ENCODE measurements around the gene PPP1R15A. TPM values are rescaled to one million over a fixed set of nuclear protein-coding genes. Genes with fewer than 3 reads are reported as not detected.

PPP1R15A gene
- total and polyA plus RNA-seq, 2 of the 8 experiments (the other 6 are each of a cell fraction or from before 2014, with no cell fraction given), result 4.1 to 14.0 TPM

DNA sequence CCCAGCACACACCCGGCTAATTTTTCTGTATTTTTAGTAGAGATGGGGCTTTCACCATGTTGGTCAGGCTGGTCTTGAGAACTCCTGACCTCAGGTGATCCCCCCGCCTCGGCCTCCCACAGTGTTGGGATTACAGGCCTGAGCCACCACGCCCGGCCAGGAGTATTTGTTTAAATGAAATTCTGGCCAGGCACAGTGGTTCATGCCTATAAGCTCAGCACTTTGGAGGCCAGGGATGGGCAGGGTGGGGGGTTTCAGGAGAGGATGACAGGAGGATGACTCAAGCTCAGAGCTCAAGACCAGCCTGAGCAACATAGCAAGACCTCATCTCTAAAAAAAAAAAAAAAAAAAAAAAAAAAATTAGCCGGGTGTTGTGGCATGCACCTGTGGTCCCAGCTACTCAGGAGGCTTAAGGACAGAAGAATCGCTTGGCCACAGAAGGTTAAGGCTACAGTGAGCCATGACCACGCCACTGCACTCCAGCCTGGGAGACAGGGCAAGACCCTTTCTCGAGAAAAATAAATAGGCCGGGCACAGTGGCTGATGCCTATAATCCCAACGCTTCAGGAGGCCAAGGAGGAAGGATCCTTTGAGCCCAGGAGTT, 53.1 kb downstream of the PPP1R15A start:
- no peak overlapping the region for H3K4ac ChIP-seq (replicated peaks; ENCODE audit: insufficient read length, low read depth, low read length)
- H2AFZ ChIP-seq (ENCODE audit: low read length), result no peak overlapping the region
- H3K79me1 ChIP-seq (ENCODE audit: low read depth, low read length), result no peaks in the 10 kb centered on the region
- no peaks in the 10 kb centered on the region for H3K27me3 ChIP-seq (replicated peaks in 1 of 4; ENCODE audit: control insufficient read depth in 3 of 4, extremely low read depth in 1 of 4, insufficient read depth in 3 of 4, low read length in 3 of 4)
- H3K56ac ChIP-seq (replicated peaks; ENCODE audit: insufficient read length, low read depth, low read length), result no peak overlapping the region
- DNase-seq (ENCODE audit: low read depth in 1 of 2, low spot score in 2 of 2), result no peak
- H4K91ac ChIP-seq (replicated peaks; ENCODE audit: insufficient read length, low read length), result no peak overlapping the region
- no peak overlapping the region for H2BK20ac ChIP-seq (ENCODE audit: low read length)
- TF ChIP-seq TEAD4 (IDR thresholded peaks at IDR 0.05; ENCODE audit: low read depth, low read length) (no peak), BCL11A (IDR thresholded peaks at IDR 0.05; ENCODE audit: low read depth in 2 of 2, low read length in 2 of 2) (no peak), CEBPB (IDR thresholded peaks at IDR 0.05; ENCODE audit: low read depth, low read length) (no peak), YY1 (IDR thresholded peaks at IDR 0.05; ENCODE audit: low read depth, low read length) (no peak), RFX5 (IDR thresholded peaks at IDR 0.05; ENCODE audit: borderline replicate concordance, low read depth, low read length) (no peak), BACH1 (IDR thresholded peaks at IDR 0.05; ENCODE audit: low read length) (no peak)
- H3K23ac ChIP-seq (ENCODE audit: insufficient read length), result no peak overlapping the region
- no peak overlapping the region for H2BK120ac ChIP-seq (replicated peaks; ENCODE audit: low read depth, low read length)
- no peak for FAIRE-seq
- H4K8ac ChIP-seq (ENCODE audit: extremely low read depth, insufficient read depth, low read length), result no peak overlapping the region
- H3K23me2 ChIP-seq (ENCODE audit: low read depth, low read length), result no peaks in the 10 kb centered on the region; the same call in 1 of the 2 replicates
- peaks cover 0 to 21% (median 8%) of the 10 kb centered on the region in 4 experiments; a peak in 6 of 8 replicates for H3K36me3 ChIP-seq (ENCODE audit: control insufficient read depth in 2 of 4, insufficient read depth in 4 of 4, low read length in 3 of 4)
- H2BK12ac ChIP-seq (ENCODE audit: low read depth, low read length), result no peak overlapping the region
- POLR2A ChIA-PET (ENCODE audit: partially characterized antibody), result interaction anchor here (0.5 to 6.7 kb wide), 9 partner anchors 10 to 137 kb away, joined by 3 to 29 read pairs (median 5); partner anchors contain the start of genes FTL, GYS1 and RUVBL2
- no peak overlapping the region for H4K5ac ChIP-seq (ENCODE audit: insufficient read length, low read depth, low read length)
- H3K18ac ChIP-seq (ENCODE audit: extremely low read depth, low read length), result no peak overlapping the region
- no peak overlapping the region for H2AK5ac ChIP-seq (ENCODE audit: low read depth, low read length)
- CTCF ChIA-PET (ENCODE audit: partially characterized antibody), result interaction anchor here (0.8 to 1.8 kb wide), 7 partner anchors 10 to 137 kb away, joined by 3 to 7 read pairs (median 3); no protein-coding TSS in a partner anchor
- no peak overlapping the region for H3K4me2 ChIP-seq (ENCODE audit: insufficient read depth in 1 of 2, low read depth in 2 of 2, low read length in 2 of 2)
- H4K20me1 ChIP-seq (replicated peaks in 1 of 2; ENCODE audit: control insufficient read depth in 1 of 2, insufficient read depth in 2 of 2, low read length in 2 of 2), result peaks cover 0 to 2% of the 10 kb centered on the region in 2 experiments
- no peak overlapping the region for H3K4me3 ChIP-seq (ENCODE audit: extremely low read depth in 1 of 4, insufficient read depth in 2 of 4, low read depth in 3 of 4, low read length in 4 of 4)
- no peaks in the 10 kb centered on the region for H3K79me2 ChIP-seq (ENCODE audit: control insufficient read depth in 1 of 2, insufficient read depth in 2 of 2, low read length in 2 of 2)
- H3K27ac ChIP-seq (ENCODE audit: low read depth, low read length), result no peak overlapping the region
- H3K4me1 ChIP-seq (replicated peaks in 1 of 4; ENCODE audit: control insufficient read depth in 3 of 4, insufficient read depth in 4 of 4, low read length in 3 of 4), result no peaks in the 10 kb centered on the region
- H3K9ac ChIP-seq (replicated peaks in 1 of 4; ENCODE audit: extremely low read depth in 1 of 4, low read depth in 3 of 4, low read length in 3 of 4), result no peak overlapping the region
- no peak overlapping the region for H3K14ac ChIP-seq (ENCODE audit: insufficient read length)
- no peak overlapping the region for H2BK5ac ChIP-seq (ENCODE audit: low read depth, low read length)
- 81% methylated on average over 10 of the region's 11 CpGs; no CpG with 5 or more reads in 1 of the 2 experiments for WGBS, 2 experiments (ENCODE audit: extremely low coverage in 1 of 2, insufficient coverage in 1 of 2, insufficient read length in 1 of 2, insufficient replicate concordance in 2 of 2, low coverage in 1 of 2, low lambda C conversion rate in 2 of 2, missing lambda C conversion rate in 1 of 2)
- H2BK15ac ChIP-seq (ENCODE audit: low read length), result no peak overlapping the region
- no peaks in the 10 kb centered on the region for H3K9me3 ChIP-seq (ENCODE audit: insufficient read depth in 2 of 2, low read depth in 1 of 2, low read length in 1 of 2)

All from H1 (cell line).